Left lung (tissue), 14 donors: ENCODE data around the gene SPACA7. TPM values are rescaled to one million over a fixed set of nuclear protein-coding genes. Genes with fewer than 3 reads are reported as not detected.

Experiments used
- ATAC-seq: fragments of 200-7000 bp; cut with Tn5 transposase; one replicate; pipeline ENCODE4 v1.9.1; 2020; ENCODE audit warnings: moderate library complexity
- DNase-seq, 4 donors: peaks; one replicate each; pipeline ENCODE4 v3.0.0-alpha.2; 2013 to 2020
- H3K27ac ChIP-seq, 2 donors: fragments of 200-600 bp; sonication (generic) in 1 of 2; one replicate each; pipeline versions ENCODE4 v1.5.0 to v1.8.0; 2020 to 2021
- H3K27me3 ChIP-seq, 2 donors: fragments of 200-600 bp; sonication (generic) in 1 of 2; one replicate each; pipeline versions ENCODE4 v1.5.0 to v1.8.0; 2020 to 2021
- H3K36me3 ChIP-seq, 2 donors: fragments of 200-600 bp; sonication (generic) in 1 of 2; one replicate each; pipeline versions ENCODE4 v1.5.0 to v1.8.0; 2020 to 2021
- H3K4me1 ChIP-seq, 2 donors: fragments of 200-600 bp; one replicate each; pipeline ENCODE4 v1.8.0; 2021
- H3K4me3 ChIP-seq, 2 donors: fragments of 200-600 bp; sonication (generic) in 1 of 2; one replicate each; pipeline versions ENCODE4 v1.5.0 to v1.8.0; 2020 to 2021; ENCODE audit warnings: mild to moderate bottlenecking in 1 of 2
- H3K9me3 ChIP-seq, 2 donors: fragments of 200-600 bp; sonication (generic) in 1 of 2; one replicate each; pipeline versions ENCODE4 v1.5.0 to v1.8.0; 2020 to 2021
- intact Hi-C, 2 donors: fragments of 100-400 bp; cut with DNase I; formaldehyde crosslinking; loops; one replicate each; pipeline versions ENCODE4 v1.11.2 to v1.14.2; 2022
- long read RNA-seq, 12 donors: library from polyadenylated mRNA in 2 of 12; unstranded in 2 of 12; transcript quantifications; one replicate each; pipeline ENCODE4 v2.0.0 and lab custom pipeline, GENCODE V29; 2019 to 2026
- polyA plus RNA-seq, 6 donors: library from polyadenylated mRNA; unstranded; fragments of 120-200 nt; gene quantifications; one replicate each; pipeline ENCODE4 v1.2.1, GENCODE V29; 2013; ENCODE audit not compliant: insufficient read length in 6 of 6
- total RNA-seq, 2 donors: library from RNA; stranded (reverse); fragmentation: NEBNext Ultra II Directional; extraction: Animal tissue kit (Norgen Biotek cat#: 25700); gene quantifications; one replicate each; pipeline ENCODE4 v1.2.1, GENCODE V29; 2021
- TF ChIP-seq, protein P1 (sequence below), 2 donors: fragments of 200-600 bp; sonication (generic) in 1 of 2; IDR thresholded peaks; one replicate each; pipeline versions ENCODE4 v1.5.0 to v1.8.0; 2021; ENCODE audit warnings: antibody characterized with exemption in 2 of 2
- donor health status: DM: no; HTN: yes; CAD: no.
- donor health status: DM: no; HTN: no; CAD: no.

SPACA7 gene, protein sequence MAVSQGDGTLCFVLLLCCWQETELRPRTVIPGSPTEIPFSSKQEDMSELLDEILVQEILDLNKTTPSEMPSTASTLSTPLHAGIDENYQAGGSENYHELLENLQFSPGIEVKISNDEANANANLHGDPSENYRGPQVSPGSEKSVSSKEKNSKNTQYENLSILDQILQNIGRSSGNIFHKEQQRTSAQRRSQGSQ
- total RNA-seq, result not detected
- under 1 TPM in 1 of 6 donors, not detected in 5; 0.31 TPM for polyA plus RNA-seq
- long read RNA-seq, donor 1, result 0 reads
- long read RNA-seq, donor 2, result 0 reads
- long read RNA-seq, donor 3, result 0 reads
- long read RNA-seq, donor 4, result 0 reads
- long read RNA-seq, donor 5, result 0 reads
- long read RNA-seq, donor 6, result 0 reads
- long read RNA-seq, donor 7, result 0 reads
- long read RNA-seq, donor 8, result 0 reads
- long read RNA-seq, donor 9, result 0 reads
- long read RNA-seq, donor 10, result 0 reads
- long read RNA-seq, donor 11, result 0 reads
- long read RNA-seq, donor 12, result 0 reads

GRCh38 chr13:112376050-112376681 is at the start of gene SPACA7:
Gene SPACA7 (plus strand): TSS chr13:112376355. CDS start chr13:112376386, 31 bp downstream.
- H3K27ac ChIP-seq, result no peak within 1 kb of the TSS
- no peak within 1 kb of the TSS for H3K4me3 ChIP-seq
- TF ChIP-seq, protein P1, sequence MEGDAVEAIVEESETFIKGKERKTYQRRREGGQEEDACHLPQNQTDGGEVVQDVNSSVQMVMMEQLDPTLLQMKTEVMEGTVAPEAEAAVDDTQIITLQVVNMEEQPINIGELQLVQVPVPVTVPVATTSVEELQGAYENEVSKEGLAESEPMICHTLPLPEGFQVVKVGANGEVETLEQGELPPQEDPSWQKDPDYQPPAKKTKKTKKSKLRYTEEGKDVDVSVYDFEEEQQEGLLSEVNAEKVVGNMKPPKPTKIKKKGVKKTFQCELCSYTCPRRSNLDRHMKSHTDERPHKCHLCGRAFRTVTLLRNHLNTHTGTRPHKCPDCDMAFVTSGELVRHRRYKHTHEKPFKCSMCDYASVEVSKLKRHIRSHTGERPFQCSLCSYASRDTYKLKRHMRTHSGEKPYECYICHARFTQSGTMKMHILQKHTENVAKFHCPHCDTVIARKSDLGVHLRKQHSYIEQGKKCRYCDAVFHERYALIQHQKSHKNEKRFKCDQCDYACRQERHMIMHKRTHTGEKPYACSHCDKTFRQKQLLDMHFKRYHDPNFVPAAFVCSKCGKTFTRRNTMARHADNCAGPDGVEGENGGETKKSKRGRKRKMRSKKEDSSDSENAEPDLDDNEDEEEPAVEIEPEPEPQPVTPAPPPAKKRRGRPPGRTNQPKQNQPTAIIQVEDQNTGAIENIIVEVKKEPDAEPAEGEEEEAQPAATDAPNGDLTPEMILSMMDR (IDR thresholded peaks at IDR 0.05), result no peak
- intact Hi-C loops, result no loop called here
- H3K4me1 ChIP-seq, result no peaks in the 10 kb centered on the region
- H3K36me3 ChIP-seq, result no peaks in the 10 kb centered on the region
- ATAC-seq, result no peak
- H3K9me3 ChIP-seq, result peaks cover 0 to 8% of the 10 kb centered on the region in 2 donors
- DNase-seq, result no peak
- H3K27me3 ChIP-seq, result no peaks in the 10 kb centered on the region

- DNase-seq (no peak), ATAC-seq (no peak)
- H3K36me3 ChIP-seq, result no peaks in the 10 kb centered on the region
- TF ChIP-seq, protein P1 (IDR thresholded peaks at IDR 0.05), result no peak
- H3K27me3 ChIP-seq, result peaks cover 15 to 86% of the 10 kb centered on the region in 2 donors
- no peaks in the 10 kb centered on the region for H3K9me3 ChIP-seq
- H3K4me1 ChIP-seq, result peaks cover 0 to 6% of the 10 kb centered on the region in 2 donors
- no peak overlapping the region for H3K4me3 ChIP-seq
- intact Hi-C loops, result no loop called here
- no peak overlapping the region for H3K27ac ChIP-seq
Observed at GRCh38 chr13:112326821-112327370, 49.3 kb upstream of the SPACA7 start.

DNA sequence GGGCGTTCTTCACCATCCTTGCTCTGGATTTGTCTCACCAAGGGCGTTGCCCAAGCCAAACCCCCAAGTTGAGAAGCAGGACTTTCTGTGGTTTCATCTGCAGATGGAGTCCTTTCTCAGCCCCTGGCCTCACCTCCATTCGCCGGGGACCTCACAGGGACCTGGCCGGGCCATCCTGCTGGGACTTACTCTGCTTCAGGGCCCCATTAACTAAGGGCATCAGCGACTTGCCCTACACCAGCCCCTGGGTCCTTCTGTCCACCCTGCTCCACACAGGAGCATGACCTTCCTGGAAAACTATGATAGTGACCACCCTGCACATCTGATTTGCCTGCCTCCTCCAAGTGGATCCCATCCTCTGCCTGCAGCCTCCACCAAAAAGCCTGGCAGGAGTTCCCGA is 47.2 kb upstream of the SPACA7 start:
- TF ChIP-seq, protein P1 (IDR thresholded peaks at IDR 0.05), result no peak
- Histone ChIP-seq H3K4me3 (no peak overlapping the region), H3K27me3 (peaks cover 29 to 90% of the 10 kb centered on the region in 2 donors), H3K36me3 (no peaks in the 10 kb centered on the region), H3K27ac (no peak overlapping the region), H3K9me3 (no peaks in the 10 kb centered on the region), H3K4me1 (peaks cover 0 to 6% of the 10 kb centered on the region in 2 donors)
- intact Hi-C loops, result no loop called here
- DNase-seq, result no peak
- ATAC-seq, result no peak

GRCh38 chr13:112329376-112329775 is 46.8 kb upstream of the SPACA7 start:
- intact Hi-C loops, result no loop called here
- Histone ChIP-seq H3K36me3 (no peaks in the 10 kb centered on the region), H3K27me3 (peaks cover 29 to 89% of the 10 kb centered on the region in 2 donors), H3K9me3 (no peaks in the 10 kb centered on the region), H3K4me3 (no peak overlapping the region), H3K4me1 (peaks cover 0 to 6% of the 10 kb centered on the region in 2 donors), H3K27ac (no peak overlapping the region)
- ATAC-seq (no peak), DNase-seq (no peak)
- TF ChIP-seq, protein P1 (IDR thresholded peaks at IDR 0.05), result no peak

GRCh38 chr13:112330066-112330465 is 46.1 kb upstream of the SPACA7 start:
- DNase-seq (no peak), ATAC-seq (no peak)
- Histone ChIP-seq H3K27me3 (peaks cover 29 to 93% of the 10 kb centered on the region in 2 donors), H3K9me3 (no peaks in the 10 kb centered on the region), H3K4me3 (no peak overlapping the region), H3K4me1 (peaks cover 0 to 6% of the 10 kb centered on the region in 2 donors), H3K36me3 (no peaks in the 10 kb centered on the region), H3K27ac (no peak overlapping the region)
- TF ChIP-seq, protein P1 (IDR thresholded peaks at IDR 0.05), result no peak
- intact Hi-C loops, result no loop called here
